Measurements from ENCODE around the gene CXXC4.

DNA sequence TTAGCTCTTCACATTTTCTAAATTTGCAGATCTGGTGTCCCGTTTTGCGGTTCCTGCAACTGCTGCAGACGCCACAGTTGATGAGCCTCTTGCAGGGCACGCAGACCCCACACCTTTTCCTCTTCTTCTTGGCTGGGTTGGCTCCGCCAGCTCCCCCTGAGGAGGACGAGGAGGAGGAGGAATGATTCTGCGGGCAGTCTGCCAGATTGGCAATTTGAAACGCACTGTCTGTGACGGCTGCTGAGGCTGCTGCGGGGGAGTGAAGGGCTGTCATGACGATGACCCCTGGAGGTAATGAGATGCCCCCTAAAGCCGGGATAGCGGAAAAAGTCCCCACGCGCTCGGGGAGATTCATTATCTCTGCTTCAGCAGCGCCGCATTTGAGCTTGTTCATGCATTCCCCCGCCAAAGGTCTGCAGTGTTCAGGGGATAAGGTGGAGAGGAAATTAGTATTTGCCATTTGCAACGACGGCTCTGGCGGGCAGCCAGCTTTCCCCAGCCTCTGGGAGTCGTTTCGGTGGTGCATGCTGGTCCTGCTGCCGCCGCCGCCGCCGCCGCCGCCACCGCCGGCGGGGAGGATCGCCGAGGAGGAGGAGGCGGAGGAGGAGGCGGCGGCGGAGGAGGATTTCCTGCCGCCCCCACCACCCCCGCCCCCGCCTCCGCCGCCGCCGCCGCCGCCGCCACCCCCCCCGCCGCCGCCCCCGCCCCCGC is 3.8 kb downstream of the CXXC4 start:
- peak; percentile 72 for TF ChIP-seq EZH2 (IDR thresholded peaks at IDR 0.05; ENCODE audit: insufficient read depth, poor library complexity, severe bottlenecking)
- no peak for TF ChIP-seq EZH2phosphoT487 (IDR thresholded peaks at IDR 0.05; ENCODE audit: insufficient read depth, low read depth)
